Mesendoderm (in vitro differentiated cells): ENCODE measurements around the gene B4GALNT4.
"Not testable (repeated sequence)": the region's sequence is repeated elsewhere in the genome, so short reads cannot be mapped to it uniquely, and the experiment has no call there.

Experiments
- DNase-seq: peaks from one replicate; pipeline ENCODE4 v3.0.0; 2013
- H2AK5ac ChIP-seq: 2 replicates; pipeline ENCODE4 v1.6.1; 2013; ENCODE audit warnings: low read length, inconsistent platforms
- H2BK120ac ChIP-seq: 2 replicates; pipeline ENCODE4 v1.6.1; 2013; ENCODE audit warnings: low read depth, mild to moderate bottlenecking, low read length, moderate library complexity, mixed read lengths
- H2BK15ac ChIP-seq: replicated peaks from 2 replicates; pipeline ENCODE4 v1.6.1; 2013; ENCODE audit warnings: low read depth, mild to moderate bottlenecking, moderate library complexity
- H2BK5ac ChIP-seq: 2 replicates; pipeline ENCODE4 v1.6.1; 2013; ENCODE audit warnings: low read length, inconsistent platforms
- H3K18ac ChIP-seq: 2 replicates; pipeline ENCODE4 v1.6.1; 2013; ENCODE audit warnings: mild to moderate bottlenecking, low read length, mixed read lengths
- H3K23ac ChIP-seq: one replicate; pipeline ENCODE4 v1.6.1; 2013; ENCODE audit warnings: low read length
- H3K27ac ChIP-seq: 2 replicates; pipeline ENCODE4 v1.5.1; 2013; ENCODE audit warnings: low read depth, mild to moderate bottlenecking, inconsistent platforms, low read length, moderate library complexity
- H3K27me3 ChIP-seq: 2 replicates; pipeline ENCODE4 v1.6.1; 2013; ENCODE audit warnings: low read length, control low read depth, mild to moderate bottlenecking, inconsistent platforms; ENCODE audit not compliant: insufficient read depth, poor library complexity
- H3K36me3 ChIP-seq: 2 replicates; pipeline ENCODE4 v1.6.1; 2013; ENCODE audit warnings: low read length, inconsistent platforms; ENCODE audit not compliant: control insufficient read depth, insufficient read depth
- H3K4ac ChIP-seq: one replicate; pipeline ENCODE4 v1.6.1; 2013; ENCODE audit warnings: low read depth, mild to moderate bottlenecking, low read length, moderate library complexity
- H3K4me1 ChIP-seq: 2 replicates; pipeline ENCODE4 v1.6.1; 2013; ENCODE audit warnings: low read depth, low read length, inconsistent platforms; ENCODE audit not compliant: control insufficient read depth
- H3K4me2 ChIP-seq: 2 replicates; pipeline ENCODE4 v1.6.1; 2013; ENCODE audit warnings: low read length
- H3K4me3 ChIP-seq: 2 replicates; pipeline ENCODE4 v1.5.1; 2013; ENCODE audit warnings: mild to moderate bottlenecking, low read length
- H3K56ac ChIP-seq: one replicate; pipeline ENCODE4 v1.6.1; 2013; ENCODE audit warnings: low read length
- H3K79me1 ChIP-seq: 2 replicates; pipeline ENCODE4 v1.6.1; 2013; ENCODE audit warnings: low read length, inconsistent platforms
- H3K79me2 ChIP-seq: 2 replicates; pipeline ENCODE4 v1.6.1; 2013; ENCODE audit warnings: mild to moderate bottlenecking, low read length; ENCODE audit not compliant: control insufficient read depth, insufficient read depth
- H3K9ac ChIP-seq: 2 replicates; pipeline ENCODE4 v1.6.1; 2013; ENCODE audit warnings: low read length, inconsistent platforms
- H4K5ac ChIP-seq: one replicate; pipeline ENCODE4 v1.6.1; 2013; ENCODE audit warnings: low read length
- H4K8ac ChIP-seq: one replicate; pipeline ENCODE4 v1.6.1; 2013; ENCODE audit warnings: low read depth, mild to moderate bottlenecking, control low read depth, low read length, moderate library complexity
- WGBS: extraction: QIAGEN DNeasy Blood & Tissue Kit; methylation state at CpG from one replicate; pipeline ENCODE4 v1.1.7; 2013; ENCODE audit warnings: low lambda C conversion rate, missing lambda C conversion rate; ENCODE audit not compliant: insufficient coverage; ENCODE audit errors: extremely low coverage; 5-methylcytosine and 5-hydroxymethylcytosine counted together

B4GALNT4 gene

DNA sequence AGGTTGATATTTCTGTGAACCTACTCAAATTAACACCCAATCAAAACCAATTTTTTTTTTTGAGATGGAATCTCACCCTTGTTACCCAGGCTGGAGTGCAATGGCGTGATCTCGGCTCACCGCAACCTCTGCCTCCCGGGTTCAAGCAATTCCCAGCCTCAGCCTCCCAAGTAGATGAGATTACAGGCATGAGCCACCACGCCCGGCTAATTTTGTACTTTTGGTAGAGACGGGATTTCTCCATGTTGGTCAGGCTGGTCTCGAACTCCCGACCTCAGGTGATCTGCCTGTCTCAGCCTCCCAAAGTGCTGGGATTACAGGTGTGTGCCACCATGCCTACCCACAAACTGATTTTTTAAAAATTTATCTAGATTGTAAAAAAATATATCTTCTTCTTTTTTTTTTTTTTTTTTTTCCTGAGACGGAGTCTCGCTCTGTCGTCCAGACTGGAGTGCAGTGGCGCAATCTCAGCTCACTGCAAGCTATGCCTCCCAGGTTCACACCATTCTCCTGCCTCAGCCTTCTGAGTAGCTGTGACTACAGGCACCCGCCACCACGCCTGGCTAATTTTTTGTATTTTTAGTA lies 40.7 kb upstream of the B4GALNT4 start:
- DNase-seq, H3K79me1 ChIP-seq, H4K8ac ChIP-seq, H2BK5ac ChIP-seq, H3K18ac ChIP-seq, H3K27ac ChIP-seq, H3K4me3 ChIP-seq, H2AK5ac ChIP-seq, H4K5ac ChIP-seq, H3K79me2 ChIP-seq, H3K4me1 ChIP-seq, H2BK15ac ChIP-seq, H3K4ac ChIP-seq, H3K36me3 ChIP-seq, H3K56ac ChIP-seq, H3K23ac ChIP-seq, H3K9ac ChIP-seq, H3K4me2 ChIP-seq, H3K27me3 ChIP-seq, H2BK120ac ChIP-seq: not testable (repeated sequence)
- no CpG with 5 or more reads among the region's 15 CpGs for WGBS

DNA sequence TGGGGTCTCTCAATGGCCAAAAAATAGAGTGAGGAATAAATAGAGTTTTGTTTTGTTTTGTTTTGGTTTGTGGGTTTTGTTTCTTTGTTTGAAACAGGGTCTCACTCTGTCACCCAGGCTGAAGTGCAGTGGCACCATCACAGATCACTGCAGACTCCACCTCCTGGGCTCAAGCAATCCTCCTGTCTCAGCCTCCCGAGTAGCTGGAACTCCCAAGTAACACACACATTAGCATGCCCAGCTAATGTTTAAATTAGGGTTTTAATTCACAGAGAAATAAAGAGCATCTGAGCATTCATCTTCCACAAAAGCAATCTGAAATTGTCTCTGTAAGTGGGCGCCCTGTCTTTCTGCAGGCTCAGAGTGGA lies 39.4 kb upstream of the B4GALNT4 start:
- no peak overlapping the region for H2BK5ac ChIP-seq
- H2BK120ac ChIP-seq: no peak overlapping the region
- H4K8ac ChIP-seq: no peak overlapping the region
- no peak overlapping the region for H4K5ac ChIP-seq
- no peak overlapping the region for H2AK5ac ChIP-seq
- H3K79me1 ChIP-seq: no peaks in the 10 kb centered on the region
- no peak overlapping the region for H3K27ac ChIP-seq
- H3K36me3 ChIP-seq: no peaks in the 10 kb centered on the region
- H3K27me3 ChIP-seq: no peaks in the 10 kb centered on the region
- H3K4me2 ChIP-seq: no peak overlapping the region
- H3K79me2 ChIP-seq: no peaks in the 10 kb centered on the region
- no peak for DNase-seq
- no peak overlapping the region for H3K4me3 ChIP-seq
- WGBS: no CpG with 5 or more reads among the region's 2 CpGs
- no peak overlapping the region for H3K9ac ChIP-seq
- peaks cover 8% of the 10 kb centered on the region for H3K4me1 ChIP-seq
- no peak overlapping the region for H2BK15ac ChIP-seq
- no peak overlapping the region for H3K23ac ChIP-seq
- no peak overlapping the region for H3K4ac ChIP-seq
- H3K56ac ChIP-seq: no peak overlapping the region
- H3K18ac ChIP-seq: no peak overlapping the region

DNA sequence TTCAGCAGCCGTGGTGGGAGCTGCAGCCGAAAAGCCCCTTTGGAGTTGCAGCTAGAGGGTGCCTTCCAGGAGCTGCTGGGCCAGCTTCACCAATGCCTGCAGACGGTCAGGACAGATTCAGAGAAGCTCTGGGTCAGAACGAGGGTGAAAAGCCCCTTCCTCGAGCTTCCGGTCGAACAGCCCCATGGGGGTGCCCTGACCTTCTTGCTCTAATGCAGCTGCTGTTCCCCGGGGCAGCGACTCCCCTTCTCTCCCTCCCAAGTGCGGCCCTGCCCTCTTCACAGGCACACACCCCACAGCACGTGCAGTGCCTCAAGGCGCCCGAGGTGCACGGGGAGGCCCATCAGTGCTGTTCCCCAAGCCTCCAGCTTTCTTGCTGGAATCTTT lies 39.0 kb upstream of the B4GALNT4 start:
- H2BK120ac ChIP-seq: no peak overlapping the region
- no peak for DNase-seq
- H3K79me2 ChIP-seq: no peaks in the 10 kb centered on the region
- no peak overlapping the region for H2BK5ac ChIP-seq
- no peak overlapping the region for H3K9ac ChIP-seq
- H3K4me2 ChIP-seq: no peak overlapping the region
- H3K4me1 ChIP-seq: peaks cover 8% of the 10 kb centered on the region
- H3K36me3 ChIP-seq: no peaks in the 10 kb centered on the region
- no peak overlapping the region for H2BK15ac ChIP-seq
- H4K8ac ChIP-seq: no peak overlapping the region
- no peak overlapping the region for H3K27ac ChIP-seq
- peak overlapping the region; percentile 11 for H3K56ac ChIP-seq
- H3K18ac ChIP-seq: no peak overlapping the region
- no CpG with 5 or more reads among the region's 14 CpGs for WGBS
- H3K4ac ChIP-seq: no peak overlapping the region
- H4K5ac ChIP-seq: no peak overlapping the region
- no peak overlapping the region for H3K23ac ChIP-seq
- H3K4me3 ChIP-seq: no peak overlapping the region
- no peaks in the 10 kb centered on the region for H3K79me1 ChIP-seq
- H2AK5ac ChIP-seq: no peak overlapping the region
- H3K27me3 ChIP-seq: no peaks in the 10 kb centered on the region

DNA sequence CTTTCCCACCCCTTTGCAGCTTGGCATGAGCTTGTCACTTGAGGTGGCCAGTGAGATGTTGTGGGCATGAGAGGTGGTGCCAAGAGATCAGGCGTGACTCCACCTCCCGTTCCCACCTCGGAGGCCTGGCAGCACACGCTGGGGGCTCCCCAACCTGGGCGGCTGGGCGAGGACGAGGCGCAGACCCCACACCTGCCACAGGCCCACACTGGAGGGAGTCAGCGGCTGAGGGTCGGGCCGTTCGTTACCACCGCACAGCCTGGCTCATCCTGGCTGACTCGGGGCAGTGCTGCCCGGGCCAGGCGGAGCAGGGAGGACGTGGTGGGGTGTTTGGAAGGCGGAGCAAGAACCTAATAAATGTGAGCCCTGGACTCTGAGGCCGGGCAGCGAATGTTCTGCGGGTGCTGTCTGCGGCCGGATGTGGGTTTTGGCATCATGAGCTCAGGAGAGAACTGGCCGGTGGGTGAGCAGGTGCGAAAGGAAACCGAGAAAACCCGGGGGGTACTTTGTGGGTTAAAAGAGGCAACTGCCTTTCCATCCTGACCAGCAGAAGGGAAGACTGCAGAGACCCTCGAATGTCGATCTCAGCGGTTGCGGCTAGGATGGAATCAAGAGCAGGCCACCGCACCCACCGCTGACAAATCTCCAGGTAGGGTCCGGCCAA lies 38.5 kb upstream of the B4GALNT4 start:
- peaks cover 9% of the 10 kb centered on the region for H3K4me1 ChIP-seq
- peak overlapping the region; percentile 17 for H3K56ac ChIP-seq
- H3K9ac ChIP-seq: no peak overlapping the region
- H2BK120ac ChIP-seq: no peak overlapping the region
- no peaks in the 10 kb centered on the region for H3K79me2 ChIP-seq
- H3K79me1 ChIP-seq: no peaks in the 10 kb centered on the region
- H3K27me3 ChIP-seq: no peaks in the 10 kb centered on the region
- WGBS: no CpG with 5 or more reads among the region's 34 CpGs
- H3K27ac ChIP-seq: no peak overlapping the region
- no peak overlapping the region for H4K5ac ChIP-seq
- no peak overlapping the region for H3K4ac ChIP-seq
- H2AK5ac ChIP-seq: peak overlapping the region; percentile 7
- no peak overlapping the region for H3K4me2 ChIP-seq
- no peak for DNase-seq
- H2BK15ac ChIP-seq: no peak overlapping the region
- no peaks in the 10 kb centered on the region for H3K36me3 ChIP-seq
- no peak overlapping the region for H3K18ac ChIP-seq
- no peak overlapping the region for H4K8ac ChIP-seq
- H3K4me3 ChIP-seq: no peak overlapping the region
- no peak overlapping the region for H3K23ac ChIP-seq
- H2BK5ac ChIP-seq: no peak overlapping the region

DNA sequence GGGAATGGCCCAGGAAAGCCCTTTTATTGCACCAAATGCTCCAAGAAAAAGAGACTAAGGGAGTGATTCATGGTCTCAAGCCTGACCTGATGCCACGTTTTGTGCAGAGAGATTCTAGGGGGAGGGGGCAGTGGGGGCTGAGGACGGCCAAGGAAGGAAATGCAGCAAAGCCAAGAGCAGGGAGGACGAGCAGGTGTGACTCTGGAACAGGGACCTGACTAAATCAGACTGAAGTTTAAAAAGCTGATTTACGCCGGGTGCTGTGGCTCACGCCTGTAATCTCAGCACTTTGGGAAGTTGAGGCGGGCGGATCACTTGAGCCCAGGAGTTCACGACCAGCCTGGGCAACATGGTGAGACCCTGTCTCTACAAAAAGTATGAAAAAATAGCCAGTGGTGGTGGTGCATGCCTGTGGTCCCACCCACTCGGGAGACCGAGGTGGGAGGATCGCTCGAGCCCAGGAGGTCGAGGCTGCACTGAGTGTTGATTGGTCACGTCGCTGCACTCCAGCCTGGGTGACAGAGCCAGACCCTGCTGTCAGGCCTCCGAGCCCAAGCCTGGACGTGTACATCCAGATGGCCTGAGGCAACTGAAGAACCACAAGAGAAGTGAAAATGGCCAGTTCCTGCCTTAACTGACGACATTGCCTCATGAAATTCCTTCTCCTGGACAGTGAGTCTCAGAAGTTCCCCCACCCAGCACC lies 37.8 kb upstream of the B4GALNT4 start:
- no peak overlapping the region for H4K5ac ChIP-seq
- H3K4me3 ChIP-seq: no peak overlapping the region
- no peak overlapping the region for H2BK15ac ChIP-seq
- peaks cover 7% of the 10 kb centered on the region for H3K4me1 ChIP-seq
- H3K27ac ChIP-seq: no peak overlapping the region
- no peak overlapping the region for H3K9ac ChIP-seq
- no peak overlapping the region for H3K23ac ChIP-seq
- no peaks in the 10 kb centered on the region for H3K27me3 ChIP-seq
- H2AK5ac ChIP-seq: no peak overlapping the region
- H3K18ac ChIP-seq: no peak overlapping the region
- no peak overlapping the region for H4K8ac ChIP-seq
- no peak overlapping the region for H2BK5ac ChIP-seq
- no peak overlapping the region for H2BK120ac ChIP-seq
- no peak overlapping the region for H3K4me2 ChIP-seq
- H3K36me3 ChIP-seq: no peaks in the 10 kb centered on the region
- no peak overlapping the region for H3K4ac ChIP-seq
- no peaks in the 10 kb centered on the region for H3K79me1 ChIP-seq
- WGBS: no CpG with 5 or more reads among the region's 19 CpGs
- DNase-seq: no peak
- peak overlapping the region; percentile 26 for H3K56ac ChIP-seq
- no peaks in the 10 kb centered on the region for H3K79me2 ChIP-seq
